Measurements from ENCODE around the gene ANKRD63.

ANKRD63 gene

DNA sequence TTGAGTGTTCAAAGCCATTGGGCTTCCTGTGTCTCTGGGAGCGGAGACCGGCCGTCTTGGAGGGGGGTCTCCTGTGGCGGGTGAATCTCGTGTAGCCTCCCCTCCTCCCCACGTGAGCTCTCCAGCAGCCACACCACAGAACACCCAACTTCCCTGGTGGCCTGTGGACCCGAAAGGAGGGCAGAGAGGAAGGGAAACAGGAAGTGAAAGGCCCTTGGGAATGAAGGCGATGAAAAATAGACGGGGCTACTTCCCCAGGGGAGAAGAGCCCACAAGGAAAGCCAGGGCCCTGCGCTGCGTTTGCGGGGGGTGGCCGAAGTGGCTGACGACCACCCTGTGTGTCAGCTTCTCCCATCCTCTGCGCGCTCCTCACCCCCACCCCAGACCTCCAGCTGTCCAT is 5.4 kb downstream of the ANKRD63 start:
- H3K4me1 ChIP-seq (ENCODE audit: control insufficient read depth, insufficient read depth, low read length) = peaks cover 20% of the 10 kb centered on the region
- H3K27me3 ChIP-seq (ENCODE audit: control insufficient read depth in 1 of 2, insufficient read depth in 2 of 2, low read length in 2 of 2) = peaks cover 12 to 40% of the 10 kb centered on the region in 2 donors
- no peak overlapping the region for H3K9ac ChIP-seq (ENCODE audit: low read length in 2 of 2)

GRCh38 chr15:40276927-40277326 is 5.9 kb downstream of the ANKRD63 start:
- no peak overlapping the region for H3K4me3 ChIP-seq (ENCODE audit: low read length in 2 of 2)
- H3K27ac ChIP-seq (ENCODE audit: low read length) = no peak overlapping the region
- H3K9me3 ChIP-seq (ENCODE audit: control insufficient read depth in 2 of 2, low read length in 2 of 2) = no peaks in the 10 kb centered on the region
- peaks cover 12 to 34% of the 10 kb centered on the region in 2 donors for H3K27me3 ChIP-seq (ENCODE audit: control insufficient read depth in 1 of 2, insufficient read depth in 2 of 2, low read length in 2 of 2)
- H3K4me1 ChIP-seq (ENCODE audit: control insufficient read depth, insufficient read depth, low read length) = peaks cover 15% of the 10 kb centered on the region
- H3K36me3 ChIP-seq (ENCODE audit: control insufficient read depth in 2 of 2, insufficient read depth in 2 of 2, low read length in 2 of 2) = no peaks in the 10 kb centered on the region
- no peak overlapping the region for H3K9ac ChIP-seq (ENCODE audit: low read length in 2 of 2)

More for the DNA sequence above, 5.4 kb downstream of the ANKRD63 start:
- H3K27ac ChIP-seq (ENCODE audit: low read length) = no peak overlapping the region
- no peaks in the 10 kb centered on the region for H3K36me3 ChIP-seq (ENCODE audit: control insufficient read depth in 2 of 2, insufficient read depth in 2 of 2, low read length in 2 of 2)
- no peaks in the 10 kb centered on the region for H3K9me3 ChIP-seq (ENCODE audit: control insufficient read depth in 2 of 2, low read length in 2 of 2)
- no peak overlapping the region for H3K4me3 ChIP-seq (ENCODE audit: low read length in 2 of 2)

- no peaks in the 10 kb centered on the region for H3K9me3 ChIP-seq (ENCODE audit: control insufficient read depth in 2 of 2, low read length in 2 of 2)
- H3K27ac ChIP-seq (ENCODE audit: low read length) = no peak overlapping the region
- H3K4me3 ChIP-seq (ENCODE audit: low read length in 2 of 2) = no peak overlapping the region
- H3K4me1 ChIP-seq (ENCODE audit: control insufficient read depth, insufficient read depth, low read length) = peaks cover 8% of the 10 kb centered on the region
- no peaks in the 10 kb centered on the region for H3K36me3 ChIP-seq (ENCODE audit: control insufficient read depth in 2 of 2, insufficient read depth in 2 of 2, low read length in 2 of 2)
- no peak overlapping the region for H3K9ac ChIP-seq (ENCODE audit: low read length in 2 of 2)
- H3K27me3 ChIP-seq (ENCODE audit: control insufficient read depth in 1 of 2, insufficient read depth in 2 of 2, low read length in 2 of 2) = peaks cover 7 to 24% of the 10 kb centered on the region in 2 donors
These were observed 6.9 kb downstream of the ANKRD63 start for GRCh38 chr15:40275954-40276353.

GRCh38 chr15:40275523-40275922 is 7.3 kb downstream of the ANKRD63 start:
- Histone ChIP-seq H3K9ac (ENCODE audit: low read length in 2 of 2) (no peak overlapping the region), H3K4me1 (ENCODE audit: control insufficient read depth, insufficient read depth, low read length) (peaks cover 8% of the 10 kb centered on the region), H3K36me3 (ENCODE audit: control insufficient read depth in 2 of 2, insufficient read depth in 2 of 2, low read length in 2 of 2) (no peaks in the 10 kb centered on the region), H3K27me3 (ENCODE audit: control insufficient read depth in 1 of 2, insufficient read depth in 2 of 2, low read length in 2 of 2) (peaks cover 3 to 20% of the 10 kb centered on the region in 2 donors), H3K9me3 (ENCODE audit: control insufficient read depth in 2 of 2, low read length in 2 of 2) (no peaks in the 10 kb centered on the region), H3K4me3 (ENCODE audit: low read length in 2 of 2) (no peak overlapping the region), H3K27ac (ENCODE audit: low read length) (no peak overlapping the region)

GRCh38 chr15:40274350-40275274 is 8.3 kb downstream of the ANKRD63 start:
- Histone ChIP-seq H3K9ac (ENCODE audit: low read length in 2 of 2) (peak overlapping the region in 1 of 2 donors; percentile 5), H3K27ac (ENCODE audit: low read length) (no peak overlapping the region), H3K4me3 (ENCODE audit: low read length in 2 of 2) (no peak overlapping the region), H3K27me3 (ENCODE audit: control insufficient read depth in 1 of 2, insufficient read depth in 2 of 2, low read length in 2 of 2) (peaks cover 2 to 11% of the 10 kb centered on the region in 2 donors), H3K9me3 (ENCODE audit: control insufficient read depth in 2 of 2, low read length in 2 of 2) (no peaks in the 10 kb centered on the region), H3K36me3 (ENCODE audit: control insufficient read depth in 2 of 2, insufficient read depth in 2 of 2, low read length in 2 of 2) (no peaks in the 10 kb centered on the region), H3K4me1 (ENCODE audit: control insufficient read depth, insufficient read depth, low read length) (peaks cover 7% of the 10 kb centered on the region)

DNA sequence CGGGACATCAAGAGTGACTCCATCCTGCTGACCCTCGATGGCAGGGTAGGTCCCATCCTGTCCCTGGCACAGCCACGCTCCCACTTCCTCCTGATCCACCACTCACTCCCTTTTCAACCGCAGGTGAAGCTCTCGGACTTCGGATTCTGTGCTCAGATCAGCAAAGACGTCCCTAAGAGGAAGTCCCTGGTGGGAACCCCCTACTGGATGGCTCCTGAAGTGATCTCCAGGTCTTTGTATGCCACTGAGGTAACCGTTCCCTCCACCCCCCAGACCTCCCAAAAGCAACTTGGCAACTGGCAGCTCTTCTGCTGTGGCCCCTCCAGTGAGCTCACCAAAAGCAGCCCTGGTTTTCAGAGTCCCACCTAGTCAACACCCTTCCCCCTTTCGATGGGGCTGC is 9.4 kb downstream of the ANKRD63 start:
- no peak overlapping the region for H3K9ac ChIP-seq (ENCODE audit: low read length in 2 of 2)
- H3K4me3 ChIP-seq (ENCODE audit: low read length in 2 of 2) = no peak overlapping the region
- H3K36me3 ChIP-seq (ENCODE audit: control insufficient read depth in 2 of 2, insufficient read depth in 2 of 2, low read length in 2 of 2) = no peaks in the 10 kb centered on the region
- peaks cover 0 to 4% of the 10 kb centered on the region in 2 donors for H3K27me3 ChIP-seq (ENCODE audit: control insufficient read depth in 1 of 2, insufficient read depth in 2 of 2, low read length in 2 of 2)
- H3K27ac ChIP-seq (ENCODE audit: low read length) = no peak overlapping the region
- H3K4me1 ChIP-seq (ENCODE audit: control insufficient read depth, insufficient read depth, low read length) = peaks cover 5% of the 10 kb centered on the region
- H3K9me3 ChIP-seq (ENCODE audit: control insufficient read depth in 2 of 2, low read length in 2 of 2) = no peaks in the 10 kb centered on the region

GRCh38 chr15:40272485-40273056 is 10.3 kb downstream of the ANKRD63 start:
- H3K27me3 ChIP-seq (ENCODE audit: control insufficient read depth in 1 of 2, insufficient read depth in 2 of 2, low read length in 2 of 2) = no peaks in the 10 kb centered on the region
- H3K27ac ChIP-seq (ENCODE audit: low read length) = no peak overlapping the region
- H3K4me3 ChIP-seq (ENCODE audit: low read length in 2 of 2) = no peak overlapping the region
- H3K4me1 ChIP-seq (ENCODE audit: control insufficient read depth, insufficient read depth, low read length) = peaks cover 3% of the 10 kb centered on the region
- H3K36me3 ChIP-seq (ENCODE audit: control insufficient read depth in 2 of 2, insufficient read depth in 2 of 2, low read length in 2 of 2) = no peaks in the 10 kb centered on the region
- H3K9ac ChIP-seq (ENCODE audit: low read length in 2 of 2) = no peak overlapping the region
- H3K9me3 ChIP-seq (ENCODE audit: control insufficient read depth in 2 of 2, low read length in 2 of 2) = no peaks in the 10 kb centered on the region

- Histone ChIP-seq H3K4me3 (ENCODE audit: low read length in 2 of 2) (no peak overlapping the region), H3K4me1 (ENCODE audit: control insufficient read depth, insufficient read depth, low read length) (peaks cover 5% of the 10 kb centered on the region), H3K36me3 (ENCODE audit: control insufficient read depth in 2 of 2, insufficient read depth in 2 of 2, low read length in 2 of 2) (no peaks in the 10 kb centered on the region), H3K9ac (ENCODE audit: low read length in 2 of 2) (no peak overlapping the region), H3K9me3 (ENCODE audit: control insufficient read depth in 2 of 2, low read length in 2 of 2) (no peaks in the 10 kb centered on the region), H3K27me3 (ENCODE audit: control insufficient read depth in 1 of 2, insufficient read depth in 2 of 2, low read length in 2 of 2) (no peaks in the 10 kb centered on the region), H3K27ac (ENCODE audit: low read length) (no peak overlapping the region)
These were observed 11.0 kb downstream of the ANKRD63 start for GRCh38 chr15:40271685-40272484.

GRCh38 chr15:40270246-40270995 is 12.4 kb downstream of the ANKRD63 start:
- Histone ChIP-seq H3K4me1 (ENCODE audit: control insufficient read depth, insufficient read depth, low read length) (peaks cover 7% of the 10 kb centered on the region), H3K9me3 (ENCODE audit: control insufficient read depth in 2 of 2, low read length in 2 of 2) (no peaks in the 10 kb centered on the region), H3K9ac (ENCODE audit: low read length in 2 of 2) (no peak overlapping the region), H3K4me3 (ENCODE audit: low read length in 2 of 2) (no peak overlapping the region), H3K27me3 (ENCODE audit: control insufficient read depth in 1 of 2, insufficient read depth in 2 of 2, low read length in 2 of 2) (no peaks in the 10 kb centered on the region), H3K27ac (ENCODE audit: low read length) (no peak overlapping the region), H3K36me3 (ENCODE audit: control insufficient read depth in 2 of 2, insufficient read depth in 2 of 2, low read length in 2 of 2) (no peaks in the 10 kb centered on the region)

DNA sequence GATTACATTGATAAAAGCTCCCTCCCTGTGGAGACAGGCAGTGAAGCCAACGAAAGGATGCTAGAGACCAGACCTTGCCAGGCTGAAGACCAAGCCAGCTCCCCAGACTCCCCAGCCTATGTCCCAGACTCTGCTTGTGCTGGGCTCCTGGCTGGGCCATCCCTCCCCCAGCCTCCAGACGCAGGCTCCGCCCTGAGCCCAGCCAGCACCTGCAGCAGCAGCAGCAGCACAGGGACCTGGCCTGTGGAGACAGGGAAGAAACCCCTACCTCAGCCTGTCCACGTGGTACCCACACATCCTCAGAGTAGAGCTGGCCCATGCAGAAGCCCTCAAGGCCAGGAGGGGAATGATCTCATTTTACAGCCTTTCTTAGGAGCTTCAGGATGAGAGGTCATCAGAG is 13.3 kb downstream of the ANKRD63 start:
- Histone ChIP-seq H3K4me1 (ENCODE audit: control insufficient read depth, insufficient read depth, low read length) (peaks cover 6% of the 10 kb centered on the region), H3K4me3 (ENCODE audit: low read length in 2 of 2) (no peak overlapping the region), H3K27ac (ENCODE audit: low read length) (no peak overlapping the region), H3K36me3 (ENCODE audit: control insufficient read depth in 2 of 2, insufficient read depth in 2 of 2, low read length in 2 of 2) (no peaks in the 10 kb centered on the region), H3K9me3 (ENCODE audit: control insufficient read depth in 2 of 2, low read length in 2 of 2) (no peaks in the 10 kb centered on the region), H3K27me3 (ENCODE audit: control insufficient read depth in 1 of 2, insufficient read depth in 2 of 2, low read length in 2 of 2) (no peaks in the 10 kb centered on the region), H3K9ac (ENCODE audit: low read length in 2 of 2) (no peak overlapping the region)
